Measurements from ENCODE around the gene TKTL1.
"Not testable (repeated sequence)": the region's sequence is repeated elsewhere in the genome, so short reads cannot be mapped to it uniquely, and the experiment has no call there.

Gene TKTL1

GRCh38 chrX:154322890-154323289, 27.3 kb downstream of the TKTL1 start:
- Mint-ChIP-seq H3K36me3 (ENCODE audit: low read depth) (no peaks in the 10 kb centered on the region), H3K4me3 (no peak overlapping the region), H3K4me1 (ENCODE audit: low read depth) (peaks cover 44% of the 10 kb centered on the region), H3K27me3 (no peaks in the 10 kb centered on the region), H3K9me3 (no peaks in the 10 kb centered on the region), H3K27ac (no peak overlapping the region)

- no peak overlapping the region for H3K4me3 Mint-ChIP-seq
- no peak overlapping the region for H3K27ac Mint-ChIP-seq
- no peaks in the 10 kb centered on the region for H3K27me3 Mint-ChIP-seq
- peaks cover 48% of the 10 kb centered on the region for H3K4me1 Mint-ChIP-seq (ENCODE audit: low read depth)
- H3K9me3 Mint-ChIP-seq, result no peaks in the 10 kb centered on the region
- H3K36me3 Mint-ChIP-seq (ENCODE audit: low read depth), result no peaks in the 10 kb centered on the region
Observed at GRCh38 chrX:154323537-154323936, 27.9 kb downstream of the TKTL1 start.

- Mint-ChIP-seq H3K27me3 (no peaks in the 10 kb centered on the region), H3K4me1 (ENCODE audit: low read depth) (peaks cover 47% of the 10 kb centered on the region), H3K9me3 (no peaks in the 10 kb centered on the region), H3K27ac (no peak overlapping the region), H3K36me3 (ENCODE audit: low read depth) (no peaks in the 10 kb centered on the region), H3K4me3 (no peak overlapping the region)
Observed at GRCh38 chrX:154325541-154325940, 29.9 kb downstream of the TKTL1 start.

- Mint-ChIP-seq H3K9me3 (no peaks in the 10 kb centered on the region), H3K27ac (peak overlapping the region; percentile 58), H3K36me3 (ENCODE audit: low read depth) (no peaks in the 10 kb centered on the region), H3K4me3 (peak overlapping the region; percentile 26), H3K4me1 (ENCODE audit: low read depth) (peaks cover 39% of the 10 kb centered on the region), H3K27me3 (no peaks in the 10 kb centered on the region)
Observed at GRCh38 chrX:154327038-154327820, 31.6 kb downstream of the TKTL1 start.

GRCh38 chrX:154328646-154329045, 33.1 kb downstream of the TKTL1 start:
- no peak overlapping the region for H3K27ac Mint-ChIP-seq
- no peaks in the 10 kb centered on the region for H3K36me3 Mint-ChIP-seq (ENCODE audit: low read depth)
- no peak overlapping the region for H3K4me3 Mint-ChIP-seq
- no peaks in the 10 kb centered on the region for H3K9me3 Mint-ChIP-seq
- H3K4me1 Mint-ChIP-seq (ENCODE audit: low read depth), result peaks cover 45% of the 10 kb centered on the region
- no peaks in the 10 kb centered on the region for H3K27me3 Mint-ChIP-seq

GRCh38 chrX:154329294-154329693, 33.7 kb downstream of the TKTL1 start:
- Mint-ChIP-seq H3K9me3 (no peaks in the 10 kb centered on the region), H3K27ac (no peak overlapping the region), H3K36me3 (ENCODE audit: low read depth) (no peaks in the 10 kb centered on the region), H3K4me3 (no peak overlapping the region), H3K27me3 (no peaks in the 10 kb centered on the region), H3K4me1 (ENCODE audit: low read depth) (peaks cover 52% of the 10 kb centered on the region)

- peaks cover 47% of the 10 kb centered on the region for H3K4me1 Mint-ChIP-seq (ENCODE audit: low read depth)
- no peak overlapping the region for H3K4me3 Mint-ChIP-seq
- H3K9me3 Mint-ChIP-seq, result no peaks in the 10 kb centered on the region
- no peak overlapping the region for H3K27ac Mint-ChIP-seq
- no peaks in the 10 kb centered on the region for H3K36me3 Mint-ChIP-seq (ENCODE audit: low read depth)
- no peaks in the 10 kb centered on the region for H3K27me3 Mint-ChIP-seq
Observed at GRCh38 chrX:154332561-154332960, 37.0 kb downstream of the TKTL1 start.

- H3K27ac Mint-ChIP-seq, result no peak overlapping the region
- no peak overlapping the region for H3K4me3 Mint-ChIP-seq
- no peaks in the 10 kb centered on the region for H3K36me3 Mint-ChIP-seq (ENCODE audit: low read depth)
- no peaks in the 10 kb centered on the region for H3K27me3 Mint-ChIP-seq
- H3K9me3 Mint-ChIP-seq, result no peaks in the 10 kb centered on the region
- peaks cover 41% of the 10 kb centered on the region for H3K4me1 Mint-ChIP-seq (ENCODE audit: low read depth)
Observed at GRCh38 chrX:154333116-154333515, 37.5 kb downstream of the TKTL1 start.

GRCh38 chrX:154333837-154334271, 38.3 kb downstream of the TKTL1 start:
- Mint-ChIP-seq H3K4me3 (peak overlapping the region; percentile 54), H3K4me1 (ENCODE audit: low read depth) (peaks cover 36% of the 10 kb centered on the region), H3K27me3 (no peaks in the 10 kb centered on the region), H3K27ac (peak overlapping the region; percentile 96), H3K9me3 (no peaks in the 10 kb centered on the region), H3K36me3 (ENCODE audit: low read depth) (no peaks in the 10 kb centered on the region)

GRCh38 chrX:154334496-154334895, 38.9 kb downstream of the TKTL1 start:
- Mint-ChIP-seq H3K27me3 (no peaks in the 10 kb centered on the region), H3K4me3 (peak overlapping the region; percentile 54), H3K9me3 (no peaks in the 10 kb centered on the region), H3K36me3 (ENCODE audit: low read depth) (no peaks in the 10 kb centered on the region), H3K27ac (peak overlapping the region; percentile 96), H3K4me1 (ENCODE audit: low read depth) (peaks cover 35% of the 10 kb centered on the region)

- H3K9me3 Mint-ChIP-seq; H3K4me3 Mint-ChIP-seq; H3K27me3 Mint-ChIP-seq; H3K27ac Mint-ChIP-seq; H3K36me3 Mint-ChIP-seq (ENCODE audit: low read depth); H3K4me1 Mint-ChIP-seq (ENCODE audit: low read depth): not testable (repeated sequence)
Observed at GRCh38 chrX:154341399-154342298, 46.1 kb downstream of the TKTL1 start.

GRCh38 chrX:154343063-154343462, 47.5 kb downstream of the TKTL1 start:
- not testable (repeated sequence) for H3K4me3 Mint-ChIP-seq; H3K9me3 Mint-ChIP-seq; H3K4me1 Mint-ChIP-seq (ENCODE audit: low read depth); H3K27me3 Mint-ChIP-seq; H3K36me3 Mint-ChIP-seq (ENCODE audit: low read depth); H3K27ac Mint-ChIP-seq

- not testable (repeated sequence) for H3K27me3 Mint-ChIP-seq; H3K9me3 Mint-ChIP-seq; H3K27ac Mint-ChIP-seq; H3K36me3 Mint-ChIP-seq (ENCODE audit: low read depth); H3K4me3 Mint-ChIP-seq
- peaks cover 13% of the 10 kb centered on the region for H3K4me1 Mint-ChIP-seq (ENCODE audit: low read depth)
Observed at GRCh38 chrX:154343620-154344019, 48.0 kb downstream of the TKTL1 start.

- H3K4me3 Mint-ChIP-seq, result no peak overlapping the region
- H3K9me3 Mint-ChIP-seq, result no peaks in the 10 kb centered on the region
- H3K36me3 Mint-ChIP-seq (ENCODE audit: low read depth), result peaks cover 10% of the 10 kb centered on the region
- H3K27ac Mint-ChIP-seq, result peak overlapping the region; percentile 31
- peaks cover 27% of the 10 kb centered on the region for H3K4me1 Mint-ChIP-seq (ENCODE audit: low read depth)
- H3K27me3 Mint-ChIP-seq, result no peaks in the 10 kb centered on the region
Observed at GRCh38 chrX:154348114-154348531, 52.5 kb downstream of the TKTL1 start.

- Mint-ChIP-seq H3K4me1 (ENCODE audit: low read depth) (peaks cover 34% of the 10 kb centered on the region), H3K27me3 (no peaks in the 10 kb centered on the region), H3K9me3 (no peaks in the 10 kb centered on the region), H3K27ac (no peak overlapping the region), H3K4me3 (no peak overlapping the region), H3K36me3 (ENCODE audit: low read depth) (peaks cover 13% of the 10 kb centered on the region)
Observed at GRCh38 chrX:154348646-154349358, 53.2 kb downstream of the TKTL1 start.

Measured in stimulated activated naive CD8-positive, alpha-beta T cell treated with anti-CD3 and anti-CD28 coated beads, Interleukin-15, Interleukin-2, amounts not matched to agents 100 ng/mL and 50 ng/mL, for 24 hours (primary cell).